H9 (cell line): ENCODE data around the gene ZSCAN30. TPM values are rescaled to one million over a fixed set of nuclear protein-coding genes. Genes with fewer than 3 reads are reported as not detected.

ENCODE experiments used
- DNase-seq: peaks from one replicate; pipeline ENCODE4 v3.0.0-alpha.2; 2017
- H2AFZ ChIP-seq: one replicate; pipeline ENCODE4 v1.6.1; 2013; ENCODE audit warnings: mild to moderate bottlenecking, low read length, control low read depth, moderate library complexity
- H2AK5ac ChIP-seq: 2 replicates; pipeline ENCODE4 v1.6.1; 2013; ENCODE audit warnings: low read length, control low read depth, mixed read lengths; ENCODE audit not compliant: insufficient read length
- H2BK120ac ChIP-seq: one replicate; pipeline ENCODE4 v1.6.1; 2013; ENCODE audit warnings: low read depth, mild to moderate bottlenecking, low read length, control low read depth, inconsistent platforms; ENCODE audit not compliant: poor library complexity, severe bottlenecking
- H2BK12ac ChIP-seq: 2 replicates; pipeline ENCODE4 v1.6.1; 2013; ENCODE audit warnings: low read length, control low read depth, mixed read lengths, low read depth; ENCODE audit not compliant: insufficient read length
- H2BK15ac ChIP-seq: 2 replicates; pipeline ENCODE4 v1.6.1; 2013; ENCODE audit warnings: low read depth, low read length, control low read depth
- H2BK20ac ChIP-seq: one replicate; pipeline ENCODE4 v1.6.1; 2013; ENCODE audit warnings: low read depth, mild to moderate bottlenecking, low read length, control low read depth, inconsistent platforms; ENCODE audit not compliant: poor library complexity, severe bottlenecking
- H2BK5ac ChIP-seq: 2 replicates; pipeline ENCODE4 v1.6.1; 2013; ENCODE audit warnings: low read length, control low read depth, mixed read lengths; ENCODE audit not compliant: insufficient read length
- H3K14ac ChIP-seq: 2 replicates; pipeline ENCODE4 v1.6.1; 2013; ENCODE audit warnings: low read length, control low read depth; ENCODE audit not compliant: insufficient read depth
- H3K18ac ChIP-seq: 2 replicates; pipeline ENCODE4 v1.6.1; 2013; ENCODE audit warnings: low read depth, mild to moderate bottlenecking, mixed read lengths, low read length, control low read depth; ENCODE audit not compliant: insufficient read length
- H3K23ac ChIP-seq: 2 replicates; pipeline ENCODE4 v1.6.1; 2013; ENCODE audit warnings: low read length, control low read depth, mixed read lengths, low read depth; ENCODE audit not compliant: insufficient read length
- H3K23me2 ChIP-seq: 2 replicates; pipeline ENCODE4 v1.6.1; 2013; ENCODE audit warnings: low read depth, mild to moderate bottlenecking, mixed read lengths, low read length, control low read depth; ENCODE audit not compliant: insufficient read length, poor library complexity, severe bottlenecking
- H3K27ac ChIP-seq: 2 replicates; pipeline ENCODE4 v1.5.1; 2013; ENCODE audit warnings: low read length, control low read depth, mixed read lengths, low read depth; ENCODE audit not compliant: insufficient read length
- H3K27me3 ChIP-seq: 2 replicates; pipeline ENCODE4 v1.6.1; 2013; ENCODE audit warnings: low read length, control low read depth, inconsistent platforms; ENCODE audit not compliant: insufficient read depth
- H3K4ac ChIP-seq: 2 replicates; pipeline ENCODE4 v1.6.1; 2013; ENCODE audit warnings: low read depth, mild to moderate bottlenecking, control low read depth, inconsistent platforms, low read length, moderate library complexity
- H3K4me1 ChIP-seq: 2 replicates; pipeline ENCODE4 v1.6.1; 2013; ENCODE audit warnings: low read length, control low read depth, inconsistent platforms; ENCODE audit not compliant: insufficient read depth
- H3K4me2 ChIP-seq: 2 replicates; pipeline ENCODE4 v1.6.1; 2013; ENCODE audit warnings: low read length, control low read depth, mixed read lengths; ENCODE audit not compliant: insufficient read length, insufficient read depth
- H3K56ac ChIP-seq: 2 replicates; pipeline ENCODE4 v1.6.1; 2013; ENCODE audit warnings: low read depth, mild to moderate bottlenecking, mixed read lengths, low read length, control low read depth; ENCODE audit not compliant: insufficient read length
- H3K79me1 ChIP-seq: 2 replicates; pipeline ENCODE4 v1.6.1; 2013; ENCODE audit warnings: low read depth, mild to moderate bottlenecking, moderate library complexity, low read length, control low read depth, inconsistent platforms; ENCODE audit not compliant: insufficient read depth, poor library complexity, severe bottlenecking
- H3K79me2 ChIP-seq: 2 replicates; pipeline ENCODE4 v1.6.1; 2013; ENCODE audit warnings: low read length, control low read depth, inconsistent platforms; ENCODE audit not compliant: insufficient read depth
- H3K9ac ChIP-seq: 2 replicates; pipeline ENCODE4 v1.6.1; 2013; ENCODE audit warnings: low read length, control low read depth, mixed read lengths; ENCODE audit not compliant: insufficient read length; ENCODE audit errors: extremely low read depth
- H3K9me3 ChIP-seq: one replicate; pipeline ENCODE4 v1.6.1; 2013; ENCODE audit warnings: low read depth, low read length, inconsistent platforms; ENCODE audit not compliant: control insufficient read depth
- H3T11ph ChIP-seq: one replicate; pipeline ENCODE4 v1.6.1; 2013; ENCODE audit warnings: mild to moderate bottlenecking, low read length, control low read depth, inconsistent platforms
- H4K20me1 ChIP-seq: one replicate; pipeline ENCODE4 v1.6.1; 2013; ENCODE audit not compliant: control insufficient read depth, insufficient read length, insufficient read depth
- H4K5ac ChIP-seq: 2 replicates; pipeline ENCODE4 v1.6.1; 2013; ENCODE audit warnings: low read depth, mild to moderate bottlenecking, mixed read lengths, low read length, control low read depth; ENCODE audit not compliant: insufficient read length
- H4K8ac ChIP-seq: replicated peaks from 2 replicates; pipeline ENCODE4 v1.6.1; 2013; ENCODE audit warnings: low read length, control low read depth, mixed read lengths, low read depth; ENCODE audit not compliant: insufficient read length
- H4K91ac ChIP-seq: 2 replicates; pipeline ENCODE4 v1.6.1; 2013; ENCODE audit warnings: low read depth, mild to moderate bottlenecking, moderate library complexity, mixed read lengths, low read length, control low read depth; ENCODE audit not compliant: insufficient read length
- H3K27ac Mint-ChIP-seq, 3 experiments: 2 replicates in 2 of 3; 3 replicates in 1 of 3; pipeline ENCODE4 v1.8.0; 2020 to 2021; ENCODE audit warnings: mixed read lengths in 3 of 3, mild to moderate bottlenecking in 1 of 3, moderate library complexity in 1 of 3
- H3K27me3 Mint-ChIP-seq: 2 replicates; pipeline ENCODE4 v1.8.0; 2021; ENCODE audit warnings: low read depth, mild to moderate bottlenecking, moderate library complexity, mixed read lengths
- H3K36me3 Mint-ChIP-seq, 3 experiments: 2 replicates in 2 of 3; 3 replicates in 1 of 3; pipeline ENCODE4 v1.8.0; 2020 to 2021; ENCODE audit warnings: low read depth in 3 of 3, mixed read lengths in 3 of 3; ENCODE audit not compliant: insufficient read depth in 1 of 3
- H3K4me1 Mint-ChIP-seq, 2 experiments: 2 replicates each; pipeline ENCODE4 v1.8.0; 2020; ENCODE audit warnings: mixed read lengths in 2 of 2
- H3K4me3 Mint-ChIP-seq, 2 experiments: 2 replicates in 1 of 2; 3 replicates in 1 of 2; pipeline ENCODE4 v1.8.0; 2020 to 2021; ENCODE audit warnings: mild to moderate bottlenecking in 2 of 2, mixed read lengths in 2 of 2, moderate library complexity in 1 of 2
- H3K9me3 Mint-ChIP-seq, 2 experiments: 2 replicates in 1 of 2; 3 replicates in 1 of 2; pipeline ENCODE4 v1.8.0; 2020; ENCODE audit warnings: mild to moderate bottlenecking in 2 of 2, mixed read lengths in 2 of 2, moderate library complexity in 1 of 2
- WGBS: extraction: QIAGEN DNeasy Blood & Tissue Kit; methylation state at CpG from one replicate; pipeline ENCODE4 v1.1.7; 2013; ENCODE audit warnings: missing lambda C conversion rate, low lambda C conversion rate, mixed read lengths; ENCODE audit not compliant: insufficient read length; ENCODE audit errors: extremely low coverage; 5-methylcytosine and 5-hydroxymethylcytosine counted together
- total RNA-seq: library from RNA; stranded (reverse); gene quantifications from 2 replicates; pipeline ENCODE4 v1.2.1, GENCODE V29; 2021
- TF ChIP-seq, protein P1 (sequence below): fragments of 200-600 bp; sonication (generic); conservative IDR thresholded peaks from 3 replicates; pipeline ENCODE4 v1.8.0; 2021; ENCODE audit warnings: antibody characterized with exemption, mild to moderate bottlenecking

Gene ZSCAN30
- total RNA-seq, 1 experiment from 2014 or later, result 11.6 TPM

DNA sequence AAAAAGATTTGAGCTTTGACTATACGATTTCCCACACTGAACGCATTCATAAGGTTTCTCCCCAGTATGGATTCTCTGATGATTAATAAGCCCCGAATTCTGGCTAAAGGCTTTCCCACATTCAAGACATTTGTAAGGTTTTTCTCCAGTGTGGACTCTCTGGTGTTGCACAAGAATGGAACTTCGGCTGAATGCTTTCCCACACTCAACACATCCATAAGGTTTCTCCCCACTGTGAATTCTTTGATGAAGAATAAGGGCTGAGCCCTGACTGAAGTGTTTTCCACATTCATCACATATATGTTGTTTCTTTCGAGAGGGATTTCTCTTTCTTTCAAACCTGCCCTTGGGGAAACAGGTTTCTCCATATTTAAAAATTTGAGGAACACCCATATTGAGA is 47.3 kb upstream of the ZSCAN30 start:
- no peak overlapping the region for H4K8ac ChIP-seq
- peaks cover 55 to 80% (median 75%) of the 10 kb centered on the region in 3 experiments; a peak in 6 of 7 replicates for H3K36me3 Mint-ChIP-seq

More for the DNA sequence above, 47.3 kb upstream of the ZSCAN30 start:
- Mint-ChIP-seq H3K27ac (no peak overlapping the region), H3K4me1 (no peaks in the 10 kb centered on the region), H3K27me3 (no peaks in the 10 kb centered on the region), H3K9me3 (no peaks in the 10 kb centered on the region; a peak in 1 of 5 replicates), H3K4me3 (no peak overlapping the region)
- H3K27me3 ChIP-seq, result no peaks in the 10 kb centered on the region
- no peak overlapping the region for H3K4me2 ChIP-seq
- H3K79me1 ChIP-seq, result peaks cover 3% of the 10 kb centered on the region
- no peak overlapping the region for H2BK12ac ChIP-seq
- DNase-seq, result no peak
- H2AK5ac ChIP-seq, result no peak overlapping the region
- WGBS, result no CpG with 5 or more reads among the region's 5 CpGs
- no peak overlapping the region for H3K27ac ChIP-seq
- no peak overlapping the region for H3K23ac ChIP-seq
- H3K18ac ChIP-seq, result no peak overlapping the region
- no peaks in the 10 kb centered on the region for H3K23me2 ChIP-seq
- no peak overlapping the region for H3K9ac ChIP-seq
- TF ChIP-seq, protein P1, sequence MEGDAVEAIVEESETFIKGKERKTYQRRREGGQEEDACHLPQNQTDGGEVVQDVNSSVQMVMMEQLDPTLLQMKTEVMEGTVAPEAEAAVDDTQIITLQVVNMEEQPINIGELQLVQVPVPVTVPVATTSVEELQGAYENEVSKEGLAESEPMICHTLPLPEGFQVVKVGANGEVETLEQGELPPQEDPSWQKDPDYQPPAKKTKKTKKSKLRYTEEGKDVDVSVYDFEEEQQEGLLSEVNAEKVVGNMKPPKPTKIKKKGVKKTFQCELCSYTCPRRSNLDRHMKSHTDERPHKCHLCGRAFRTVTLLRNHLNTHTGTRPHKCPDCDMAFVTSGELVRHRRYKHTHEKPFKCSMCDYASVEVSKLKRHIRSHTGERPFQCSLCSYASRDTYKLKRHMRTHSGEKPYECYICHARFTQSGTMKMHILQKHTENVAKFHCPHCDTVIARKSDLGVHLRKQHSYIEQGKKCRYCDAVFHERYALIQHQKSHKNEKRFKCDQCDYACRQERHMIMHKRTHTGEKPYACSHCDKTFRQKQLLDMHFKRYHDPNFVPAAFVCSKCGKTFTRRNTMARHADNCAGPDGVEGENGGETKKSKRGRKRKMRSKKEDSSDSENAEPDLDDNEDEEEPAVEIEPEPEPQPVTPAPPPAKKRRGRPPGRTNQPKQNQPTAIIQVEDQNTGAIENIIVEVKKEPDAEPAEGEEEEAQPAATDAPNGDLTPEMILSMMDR, result no peak
- no peaks in the 10 kb centered on the region for H4K20me1 ChIP-seq
- H2AFZ ChIP-seq, result no peak overlapping the region
- no peaks in the 10 kb centered on the region for H3K4me1 ChIP-seq
- H4K5ac ChIP-seq, result no peak overlapping the region
- peaks cover 7% of the 10 kb centered on the region for H3K79me2 ChIP-seq
- H2BK15ac ChIP-seq, result no peak overlapping the region
- no peak overlapping the region for H4K91ac ChIP-seq
- no peak overlapping the region for H3T11ph ChIP-seq
- no peak overlapping the region for H3K4ac ChIP-seq
- no peak overlapping the region for H3K56ac ChIP-seq
- no peak overlapping the region for H3K14ac ChIP-seq
- no peaks in the 10 kb centered on the region for H3K9me3 ChIP-seq
- no peak overlapping the region for H2BK120ac ChIP-seq
- H2BK20ac ChIP-seq, result no peak overlapping the region
- no peak overlapping the region for H2BK5ac ChIP-seq
